HG02642 (cell line): ENCODE measurements around the gene DOCK2.
A peak's percentile ranks its signal among the peaks of the same experiment; 100 is the strongest.
"Not testable (repeated sequence)": the region's sequence is repeated elsewhere in the genome, so short reads cannot be mapped to it uniquely, and the experiment has no call there.

Experiments
- ATAC-seq: cut with Tn5 transposase; IDR thresholded peaks from one replicate; pipeline ENCODE4 v1.9.1; 2021; ENCODE audit warnings: mild to moderate bottlenecking; ENCODE audit not compliant: unreplicated experiment, poor library complexity

DOCK2 gene

DNA sequence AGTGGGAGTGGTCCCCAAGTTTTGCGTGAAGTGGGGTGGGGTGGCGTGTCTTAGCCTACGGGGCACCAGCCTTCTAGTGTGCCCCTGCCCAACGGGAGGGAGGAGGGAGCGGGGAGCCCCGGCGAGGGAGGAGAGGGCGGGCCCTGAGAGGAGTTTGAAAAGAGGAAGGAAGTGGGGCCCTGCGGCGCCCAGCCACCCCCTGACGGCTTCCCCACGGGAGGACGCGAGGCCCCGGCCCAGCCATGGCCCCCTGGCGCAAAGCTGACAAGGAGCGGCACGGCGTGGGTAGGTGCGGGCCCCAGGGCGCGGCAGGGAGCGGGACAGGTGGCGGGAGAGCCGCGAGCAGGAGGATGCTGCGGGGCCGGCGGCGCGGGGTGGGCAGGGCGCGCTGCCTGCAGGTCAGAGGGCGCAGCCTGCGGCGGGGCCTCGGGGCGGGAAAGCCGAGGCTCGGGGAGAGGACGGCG, at the start of gene DOCK2:
Gene DOCK2, plus strand, starts transcription at position 191 of the 464 bp plus-strand sequence. Its CDS starts 52 bp downstream, at position 243.
- ATAC-seq, result peak; percentile 94

DNA sequence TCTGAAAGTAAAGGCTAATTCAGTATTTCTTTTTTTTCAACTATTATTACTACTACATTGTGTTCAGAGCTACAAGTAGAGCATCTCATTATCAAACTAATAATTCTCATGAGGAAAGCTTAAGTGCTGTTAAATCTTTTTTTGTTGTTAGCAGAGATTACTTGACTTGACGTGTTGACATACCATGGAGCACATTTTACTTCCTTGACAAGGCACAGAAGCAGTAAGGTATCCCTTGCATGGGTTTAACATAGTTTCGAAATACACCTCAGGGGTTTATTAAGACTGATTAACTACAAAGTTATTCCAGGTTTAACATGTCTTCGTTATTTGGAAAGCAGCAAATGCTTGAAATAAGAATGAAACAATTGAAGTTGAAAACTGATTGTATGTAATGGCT, 46.5 kb upstream of the DOCK2 start:
- no peak for ATAC-seq

DNA sequence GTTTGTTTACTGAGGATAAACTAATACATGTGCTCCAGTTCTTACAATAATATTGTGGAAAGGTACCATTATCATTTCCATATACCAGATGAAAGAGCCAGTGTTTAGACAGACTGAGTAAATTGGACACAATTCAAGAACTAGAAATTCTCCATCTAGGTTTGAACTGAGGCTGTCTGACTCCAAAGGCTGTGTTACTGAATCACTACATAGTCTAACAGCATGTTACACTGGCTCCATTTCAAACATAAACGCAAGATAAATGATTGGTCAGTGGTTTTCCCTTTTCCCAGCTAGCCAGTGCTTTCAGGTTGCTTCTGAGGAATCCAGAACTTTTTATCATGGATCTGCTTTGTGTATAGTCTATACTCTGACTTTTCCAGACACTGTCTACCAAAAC, 45.4 kb upstream of the DOCK2 start:
- no peak for ATAC-seq

DNA sequence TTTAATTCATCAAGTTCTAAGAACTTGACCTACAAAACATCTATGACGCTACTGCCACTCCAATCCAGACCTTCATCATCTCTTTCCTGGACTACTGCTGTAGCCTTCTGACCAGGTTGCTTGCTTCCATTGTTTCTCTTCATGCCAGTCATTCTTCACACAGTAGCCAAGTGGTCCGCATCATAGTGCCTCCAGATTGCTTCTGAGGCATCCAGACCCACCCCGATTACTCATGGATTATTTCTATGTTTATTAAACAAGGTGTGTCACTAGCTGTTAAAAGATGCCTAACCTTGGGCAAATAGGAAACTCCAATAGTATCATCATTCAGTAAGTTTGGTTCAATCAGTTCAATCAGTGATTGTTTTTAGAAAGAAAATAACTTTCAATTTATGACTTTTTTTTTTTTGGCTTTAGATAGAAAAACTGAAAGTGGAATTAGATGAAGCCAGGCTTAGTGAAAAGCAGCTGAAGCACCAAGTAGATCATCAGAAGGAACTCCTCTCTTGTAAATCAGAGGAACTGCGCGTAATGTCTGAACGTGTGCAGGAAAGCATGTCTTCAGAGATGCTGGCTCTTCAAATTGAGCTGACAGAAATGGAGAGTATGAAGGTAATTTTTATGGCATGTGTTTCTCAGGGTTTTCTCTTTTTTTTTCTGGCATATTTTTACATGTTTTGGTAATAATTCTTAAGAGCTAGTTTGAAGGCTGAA, 44.0 kb upstream of the DOCK2 start:
- ATAC-seq, result no peak

DNA sequence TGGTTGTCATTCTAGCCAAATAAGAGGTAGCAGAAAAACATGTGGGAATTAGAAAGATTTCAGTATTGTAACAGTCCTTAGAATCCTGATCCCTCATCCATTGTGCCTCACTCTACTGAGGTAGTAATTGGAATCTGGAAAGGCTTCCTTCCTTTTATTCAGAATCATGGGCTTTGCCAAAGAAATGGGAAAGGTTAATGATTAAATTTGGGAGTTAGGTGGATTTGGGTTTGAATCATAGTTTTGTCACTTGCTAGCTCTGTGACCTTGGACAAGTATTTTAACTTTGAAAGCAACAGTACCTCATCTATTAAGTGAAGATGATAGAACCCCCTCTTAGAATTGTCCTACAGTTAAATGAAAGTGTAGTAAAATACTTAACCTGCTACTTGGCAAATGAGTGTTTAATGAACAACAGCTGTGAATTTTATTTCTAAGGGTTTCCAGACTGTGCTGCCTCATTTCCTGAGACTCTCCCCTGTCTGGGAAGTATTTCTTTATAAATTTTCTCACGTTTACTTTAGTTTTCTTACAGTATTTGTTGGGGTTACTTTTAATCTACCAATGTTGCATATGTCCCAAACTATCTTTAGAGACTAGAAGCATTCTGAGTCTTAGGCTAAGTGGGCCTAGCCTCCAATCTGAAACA, 41.8 kb upstream of the DOCK2 start:
- ATAC-seq, result no peak

DNA sequence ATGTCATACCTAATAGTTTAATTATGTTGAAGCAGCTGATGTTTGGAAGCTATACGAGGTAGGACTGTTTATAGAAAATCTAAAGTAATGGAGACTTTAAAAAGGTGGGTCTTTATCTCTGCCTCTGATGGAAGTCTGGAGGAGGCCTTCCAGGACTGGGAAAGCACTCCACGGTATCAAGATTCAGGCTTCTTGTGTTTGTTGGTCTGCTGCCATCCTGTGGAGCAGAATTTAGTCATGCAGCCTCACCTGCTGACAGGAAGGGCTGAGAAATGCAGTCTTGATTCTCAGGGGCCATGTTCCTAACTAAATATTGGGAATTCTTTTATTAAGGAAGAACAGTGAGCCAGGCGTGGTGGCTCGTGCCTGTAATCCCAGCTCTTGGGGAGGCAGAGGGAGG, 37.6 kb upstream of the DOCK2 start:
- no peak for ATAC-seq

DNA sequence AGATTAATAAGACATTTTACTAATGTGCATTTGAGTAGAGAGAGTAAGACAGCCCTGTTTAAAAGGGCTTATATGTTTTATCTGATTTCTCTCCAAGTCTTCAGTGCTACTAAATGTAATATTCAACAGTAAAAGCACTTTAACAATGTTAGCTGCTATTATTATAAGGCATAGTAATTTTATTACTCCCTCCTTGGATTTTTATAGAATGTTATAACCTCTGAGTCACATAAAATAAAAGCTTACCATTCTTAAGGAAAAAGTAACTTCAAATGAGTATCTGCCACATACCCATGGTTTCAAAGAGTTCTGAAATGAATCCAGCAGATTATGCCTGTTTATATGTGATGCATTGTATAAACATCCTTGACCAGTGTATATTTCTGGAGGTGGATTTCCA, 34.5 kb upstream of the DOCK2 start:
- ATAC-seq, result no peak

DNA sequence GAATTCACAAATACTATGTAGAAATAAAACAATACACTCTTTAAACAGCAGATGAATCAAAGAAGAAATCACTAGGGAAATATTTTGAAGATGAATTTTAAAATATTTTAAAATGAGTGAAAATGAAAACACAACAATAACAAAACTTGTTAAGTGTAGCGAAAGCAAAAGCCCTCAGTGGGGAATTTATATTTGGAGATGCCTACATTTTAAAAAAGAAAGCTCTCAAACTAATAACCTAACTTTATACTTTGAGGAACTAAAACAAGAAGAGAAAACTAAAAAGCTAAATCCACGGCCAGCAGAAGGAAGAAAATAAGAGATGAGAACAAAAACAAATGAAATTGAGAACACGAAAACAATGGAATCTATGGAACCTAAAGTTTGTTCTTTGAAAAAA, 30.8 kb upstream of the DOCK2 start:
- no peak for ATAC-seq

DNA sequence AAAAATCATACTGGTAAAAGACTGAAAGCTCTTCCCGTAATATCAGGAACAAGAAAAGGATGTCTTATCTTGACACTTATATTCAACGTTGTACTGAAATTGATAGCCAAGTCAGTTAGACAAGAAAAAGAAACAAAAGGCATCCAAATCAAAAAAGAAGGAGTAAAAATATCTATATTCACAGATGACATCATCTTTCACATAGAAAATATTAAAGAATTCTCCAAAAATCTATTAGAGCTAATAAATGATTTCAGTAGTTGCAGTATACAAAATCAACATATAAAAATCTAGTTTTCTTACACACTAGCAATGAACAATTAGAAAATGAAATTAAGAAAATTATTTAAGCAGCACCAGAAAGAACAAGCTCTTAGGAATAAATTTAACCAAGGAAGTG, 29.2 kb upstream of the DOCK2 start:
- no peak for ATAC-seq

DNA sequence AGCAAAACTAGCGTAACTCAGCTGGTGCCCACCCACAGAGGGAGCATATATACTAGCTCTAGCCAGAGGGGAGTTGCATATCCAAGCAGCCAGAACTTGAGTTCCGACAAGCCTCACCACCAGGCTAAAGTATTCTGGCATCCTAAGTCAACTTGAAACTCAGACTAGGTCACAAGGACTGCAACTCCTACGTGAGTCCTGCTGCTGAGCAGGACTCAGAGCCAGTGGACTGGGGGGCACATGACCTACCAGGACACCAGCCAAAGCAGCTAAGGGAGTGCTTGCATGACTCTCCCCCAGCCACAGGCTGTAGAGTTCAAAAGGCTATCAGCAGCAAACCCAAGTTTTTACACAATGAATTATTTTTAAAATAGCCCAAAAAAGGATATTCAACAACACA, 27.4 kb upstream of the DOCK2 start:
- no peak for ATAC-seq

DNA sequence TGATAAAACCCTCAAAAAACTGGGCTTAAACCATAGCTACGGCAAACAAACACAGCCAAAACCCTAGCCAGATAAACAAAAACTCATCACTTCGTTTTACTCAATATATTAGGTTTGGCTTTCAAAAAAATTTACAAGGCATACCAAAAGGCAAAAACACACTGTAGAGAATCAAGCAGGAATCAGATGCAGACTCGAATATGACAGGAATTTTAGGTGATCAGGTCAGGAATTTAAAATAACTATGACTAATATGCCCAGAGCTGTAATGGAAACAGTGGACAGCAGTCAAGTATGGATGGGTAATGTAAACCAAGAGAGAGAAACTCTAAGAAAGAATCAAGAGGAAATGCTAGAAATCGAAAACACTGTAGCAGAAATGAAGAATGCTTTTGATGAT, 26.5 kb upstream of the DOCK2 start:
- ATAC-seq, result no peak

DNA sequence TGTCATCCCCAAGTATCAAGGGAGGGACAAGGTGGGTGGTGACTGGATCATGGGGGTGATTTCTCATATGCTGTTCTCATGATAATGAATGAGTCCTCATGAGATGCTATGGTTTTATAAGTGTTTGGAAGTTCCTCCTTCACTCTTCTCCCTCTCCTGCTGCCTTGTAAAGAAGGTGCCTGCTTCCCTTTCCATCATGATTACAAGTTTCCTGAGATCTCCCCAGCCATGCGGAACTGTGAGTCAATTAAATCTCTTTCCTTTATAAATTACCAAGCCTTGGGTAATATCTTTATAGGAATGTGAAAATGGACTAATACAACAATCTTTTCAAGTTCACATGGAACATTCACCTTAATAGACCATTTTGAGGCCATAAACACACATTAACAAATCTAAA, 21.5 kb upstream of the DOCK2 start:
- ATAC-seq, result no peak

DNA sequence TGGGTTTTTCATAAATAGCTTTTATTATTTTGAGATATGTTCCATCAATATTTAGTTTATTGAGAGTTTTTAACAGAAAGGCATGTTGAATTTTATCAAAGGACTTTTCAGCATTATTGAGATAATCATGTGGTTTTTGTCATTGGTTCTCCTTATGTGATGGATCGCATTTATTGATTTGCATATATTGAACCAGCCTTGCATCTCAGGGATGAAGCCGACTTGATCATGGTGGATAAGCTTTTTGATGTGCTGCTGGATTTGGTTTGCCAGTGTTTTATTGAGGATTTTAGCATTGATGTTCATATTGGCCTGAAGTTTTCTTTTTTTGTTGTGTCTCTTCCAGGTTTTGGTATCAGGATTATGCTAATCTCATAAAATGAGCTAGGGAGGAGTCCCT, 12.8 kb upstream of the DOCK2 start:
- not testable (repeated sequence) for ATAC-seq

DNA sequence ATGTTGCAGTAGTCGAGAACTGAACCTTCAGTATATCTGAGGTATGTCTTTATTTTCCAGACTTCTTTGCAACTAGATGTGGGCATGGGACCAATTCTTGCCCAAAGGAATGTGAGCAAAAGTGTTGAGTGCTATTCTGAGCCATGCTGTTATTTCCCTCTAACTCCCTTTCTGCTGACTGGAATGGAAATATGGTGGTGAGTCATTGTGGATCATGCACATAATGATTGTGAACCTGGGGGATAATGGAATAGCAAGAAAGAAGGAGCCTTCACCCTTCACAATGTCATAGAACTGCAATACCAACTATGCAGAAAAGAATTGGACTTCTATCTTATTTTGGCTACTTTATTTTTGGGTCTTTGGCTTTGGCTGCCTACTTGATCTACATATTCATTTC, 10.3 kb upstream of the DOCK2 start:
- no peak for ATAC-seq

DNA sequence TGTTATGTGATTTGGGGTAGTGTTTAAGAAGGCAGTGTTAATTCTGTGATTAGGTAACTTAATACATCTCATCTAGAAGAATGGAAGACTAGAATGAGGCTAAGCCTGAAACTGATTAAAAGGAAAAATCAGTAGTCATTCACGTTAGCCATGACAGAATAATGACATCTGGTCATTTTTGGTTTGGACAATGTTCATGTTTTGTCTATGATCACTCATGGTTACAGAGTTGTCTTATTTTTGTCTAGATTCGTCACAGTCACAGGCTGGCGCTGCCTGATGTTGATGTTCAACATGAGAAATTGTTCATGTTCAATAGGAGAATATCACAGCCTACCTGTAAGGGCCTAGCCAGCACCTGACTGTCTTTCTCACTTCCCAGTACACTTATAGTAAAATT, 9.5 kb upstream of the DOCK2 start:
- no peak for ATAC-seq

DNA sequence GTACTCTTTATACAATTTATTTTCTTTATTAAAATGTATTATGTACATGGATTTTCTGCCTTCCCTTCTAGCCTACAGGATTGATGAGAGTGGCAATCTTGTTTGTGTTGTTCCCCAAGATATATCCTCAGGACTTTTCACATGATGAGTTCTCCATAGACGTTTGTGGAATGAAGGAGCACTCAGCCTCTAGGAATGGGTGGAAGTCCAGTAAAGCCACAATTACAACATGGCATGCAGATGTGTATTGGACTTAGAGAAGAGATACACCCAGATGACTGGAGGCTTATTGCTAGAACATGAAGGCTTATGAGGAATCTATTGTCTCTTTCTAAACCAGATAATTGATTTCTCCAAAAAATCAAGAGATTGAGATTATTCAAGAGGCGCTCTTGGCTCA, 8.2 kb upstream of the DOCK2 start:
- no peak for ATAC-seq

DNA sequence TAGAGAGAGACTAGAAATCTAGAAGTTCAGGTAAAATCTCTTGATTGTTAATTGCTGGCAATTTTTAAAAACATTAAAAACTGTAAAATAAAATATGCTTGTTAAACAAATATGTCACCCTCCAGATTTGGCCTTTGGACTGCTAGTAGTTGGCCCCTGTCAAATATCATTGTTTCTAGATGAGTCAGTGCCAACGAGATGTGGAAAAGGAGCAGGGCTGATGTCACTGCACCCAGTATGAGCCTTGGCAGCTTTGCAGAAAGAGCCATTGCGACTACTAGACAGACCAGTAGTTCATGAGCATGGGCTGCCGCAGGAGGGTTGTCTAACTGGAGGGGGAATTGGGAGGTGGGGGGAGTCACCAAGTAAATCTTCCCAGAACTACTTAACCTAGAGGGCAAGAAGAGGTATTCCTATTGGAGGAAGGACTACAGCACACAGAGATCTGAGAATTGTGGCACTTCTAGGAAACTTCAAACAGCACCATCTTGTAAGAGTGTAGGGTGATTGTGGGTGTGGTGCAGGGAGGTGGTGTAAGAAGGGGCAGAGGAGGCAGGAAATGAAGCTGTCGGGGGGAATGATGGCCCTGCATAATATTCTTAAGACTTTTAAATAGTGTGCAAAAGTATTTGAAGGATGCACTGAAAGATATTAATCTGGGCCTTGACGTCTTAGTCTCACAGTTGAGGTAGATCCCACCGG, 7.1 kb upstream of the DOCK2 start:
- ATAC-seq, result no peak

DNA sequence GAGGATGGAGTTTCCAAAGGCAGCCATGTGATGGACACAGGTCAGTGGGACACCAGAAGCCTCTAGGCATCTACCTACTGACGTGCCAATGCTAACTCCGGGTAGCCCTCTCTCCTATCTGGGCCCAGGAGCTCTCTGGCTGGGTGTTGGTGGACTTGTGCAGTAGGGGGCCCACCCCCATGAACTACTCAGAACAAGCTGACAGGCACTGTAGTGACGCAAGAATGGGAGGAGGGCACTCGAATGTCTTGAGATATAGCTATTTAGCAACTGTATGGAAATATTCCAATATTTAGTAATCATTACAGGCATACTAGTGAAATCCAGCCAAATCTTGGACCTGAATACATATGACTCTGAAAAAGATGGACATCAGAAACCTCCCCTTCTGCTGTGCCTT, 5.7 kb upstream of the DOCK2 start:
- no peak for ATAC-seq

DNA sequence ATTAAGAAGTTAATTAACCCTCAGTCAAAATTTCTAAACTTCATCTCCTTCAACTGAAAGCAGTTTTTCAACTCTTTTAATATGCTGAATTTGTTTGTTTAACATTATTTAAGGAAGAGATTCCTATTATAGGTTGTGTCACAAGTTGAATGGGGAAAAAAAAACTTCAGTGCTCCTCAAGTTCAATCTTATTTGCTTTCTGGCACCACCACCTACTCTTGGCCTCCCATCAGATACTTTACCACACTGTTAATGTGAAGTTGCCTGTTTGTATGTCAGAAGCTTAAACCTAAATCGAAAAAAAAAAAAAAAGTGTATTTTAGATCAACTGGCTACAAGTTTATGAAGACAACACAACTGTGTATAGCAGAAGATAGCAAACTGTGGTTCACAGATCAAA, 4.1 kb upstream of the DOCK2 start:
- no peak for ATAC-seq

DNA sequence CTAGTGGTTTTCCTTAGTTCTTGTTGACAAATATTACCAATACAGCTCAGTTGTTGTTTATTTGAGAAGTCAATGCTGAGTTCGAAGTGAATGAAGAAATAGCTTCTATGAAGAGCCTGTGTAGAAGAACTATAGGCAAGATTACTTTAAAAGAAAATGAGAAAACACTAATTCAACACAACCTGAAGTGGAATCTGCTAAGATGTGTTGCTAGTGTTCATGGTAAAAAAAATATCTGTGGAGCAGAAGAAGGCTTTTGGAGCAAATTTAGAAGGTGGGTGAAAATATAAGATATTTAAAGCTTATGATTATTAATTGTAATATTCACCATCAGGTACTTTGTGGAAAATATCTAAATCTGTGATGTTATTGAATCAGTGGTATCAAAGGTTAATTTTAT, 2.5 kb upstream of the DOCK2 start:
- ATAC-seq, result no peak

DNA sequence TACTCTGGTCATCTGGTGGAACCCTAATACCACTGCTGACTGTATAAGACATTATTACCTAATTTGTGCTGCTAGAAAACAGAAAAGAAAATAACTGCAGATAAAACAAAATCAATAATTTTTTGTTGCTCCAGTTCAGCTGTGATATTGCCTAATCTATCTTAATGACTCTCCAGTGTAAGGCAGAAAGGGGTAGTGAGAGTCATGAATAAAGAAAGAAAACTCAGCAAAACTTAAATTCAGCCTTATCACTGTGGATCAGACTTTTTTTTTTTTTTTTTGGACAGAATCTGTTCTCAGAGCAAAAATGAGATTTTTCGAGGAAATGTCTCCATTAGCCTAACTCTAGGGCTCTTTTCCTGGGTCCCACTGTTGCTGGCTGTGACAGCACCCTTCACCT, 1.1 kb upstream of the DOCK2 start:
- ATAC-seq, result no peak
